ENCODE results near the gene EPHB1.

Gene EPHB1

GRCh38 chr3:134918441-134918840, 123.4 kb downstream of the EPHB1 start:
- DNase-seq = no peak

DNA sequence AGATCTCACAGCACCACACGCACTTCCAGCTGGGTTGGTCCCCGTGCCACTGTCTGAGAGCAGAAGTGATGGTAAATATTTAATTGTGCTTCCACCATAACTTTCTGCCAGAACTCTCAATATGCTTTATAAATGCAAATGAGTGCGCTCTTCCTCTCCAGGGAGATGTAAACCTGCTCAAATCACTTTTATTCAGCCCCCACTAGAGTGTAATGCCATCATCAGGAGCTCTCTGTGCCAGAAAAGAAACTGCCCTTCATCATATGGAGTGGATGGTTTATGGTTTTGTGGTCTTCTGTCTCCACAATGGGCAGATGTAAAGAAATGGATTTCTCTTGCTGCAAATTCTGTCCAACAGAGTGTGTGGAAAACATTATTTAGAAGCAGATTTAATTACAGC, 127.0 kb downstream of the EPHB1 start:
- DNase-seq = no peak

DNA sequence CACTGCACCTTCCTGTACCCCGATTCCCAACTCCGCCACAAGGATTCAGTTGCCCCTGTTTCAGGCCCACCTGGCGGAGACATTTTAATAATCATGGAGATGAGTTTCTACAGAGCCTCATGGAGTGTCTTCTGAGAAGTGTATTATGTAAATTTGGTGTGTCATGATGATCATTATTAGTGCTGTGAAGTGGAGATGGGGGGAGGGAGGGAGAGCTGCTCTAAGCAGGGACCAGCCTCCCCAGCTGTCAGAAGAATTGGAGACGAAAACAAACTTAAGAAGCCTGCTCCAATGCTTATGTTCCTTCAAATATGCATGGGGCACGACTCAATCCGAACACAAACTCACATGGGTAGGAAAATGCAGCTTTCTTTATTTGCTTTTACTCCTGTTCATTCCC, 127.8 kb downstream of the EPHB1 start:
- no peak for DNase-seq

GRCh38 chr3:134923286-134923685, 128.2 kb downstream of the EPHB1 start:
- DNase-seq = no peak

DNA sequence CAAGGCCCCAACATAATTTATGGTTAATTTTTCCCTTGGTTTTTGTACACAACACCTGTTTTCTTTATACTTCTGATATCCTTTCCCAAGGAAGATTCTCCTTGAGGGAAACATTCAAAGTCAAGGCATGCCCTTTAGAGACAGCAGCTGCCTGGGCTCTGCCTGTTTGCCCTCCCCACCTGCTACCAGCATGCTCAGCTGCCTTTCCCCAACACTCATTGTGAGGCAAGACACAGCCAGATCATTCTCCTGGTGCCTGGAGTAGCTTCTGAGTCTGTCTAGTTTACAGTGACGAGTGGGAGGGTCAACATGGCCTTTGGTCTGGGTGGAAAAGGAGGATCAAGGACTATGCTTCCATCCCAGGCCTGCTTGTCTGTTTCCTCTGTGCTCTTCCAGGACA, 132.5 kb downstream of the EPHB1 start:
- no peak for DNase-seq

DNA sequence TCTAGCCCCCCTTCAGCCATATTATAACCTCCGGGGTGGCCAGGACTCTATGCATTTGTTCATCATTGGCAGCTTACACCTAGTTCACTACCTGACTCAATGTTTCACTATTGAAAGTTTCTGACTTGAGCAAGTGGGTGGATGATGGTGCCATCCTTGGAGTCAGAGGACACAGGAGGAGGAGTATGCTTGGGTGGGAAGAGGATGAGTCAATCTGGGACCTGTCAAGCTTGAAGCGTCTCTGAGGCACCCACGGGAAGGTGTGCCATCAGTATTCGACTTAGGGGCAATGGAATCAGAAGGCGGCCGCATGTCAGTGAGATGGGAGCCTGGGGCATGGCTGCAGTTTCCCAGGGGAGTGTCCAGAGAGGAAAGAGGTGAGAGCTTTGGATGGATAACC, 133.3 kb downstream of the EPHB1 start:
- no peak for DNase-seq

- no peak for DNase-seq
These were observed 133.8 kb downstream of the EPHB1 start for GRCh38 chr3:134928819-134929218.

- no peak for DNase-seq
These were observed 134.9 kb downstream of the EPHB1 start for GRCh38 chr3:134929976-134930375.

GRCh38 chr3:134931045-134931785, 136.2 kb downstream of the EPHB1 start:
- no peak for DNase-seq

GRCh38 chr3:134932035-134932434, 137.0 kb downstream of the EPHB1 start:
- no peak for DNase-seq

DNA sequence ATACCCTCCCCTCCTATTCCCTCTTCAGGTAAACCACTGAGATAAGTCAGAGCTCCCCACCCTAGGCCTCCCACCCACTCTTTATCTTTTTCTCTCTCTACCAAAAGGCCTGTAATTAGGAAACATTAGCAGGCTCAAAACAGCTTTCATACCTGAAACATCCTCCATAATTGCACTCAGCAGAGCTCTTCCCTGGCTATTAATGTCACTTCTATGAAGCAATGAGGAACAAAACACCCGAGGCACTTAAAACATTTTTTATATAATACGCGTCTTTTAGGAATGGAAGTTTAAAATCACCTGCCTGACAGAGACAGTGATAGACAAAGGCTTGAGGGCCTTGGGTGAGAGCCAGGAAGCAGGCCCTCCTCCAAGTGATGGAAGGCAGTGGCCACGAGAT, 138.9 kb downstream of the EPHB1 start:
- no peak for DNase-seq

- no peak for DNase-seq
These were observed 139.9 kb downstream of the EPHB1 start for GRCh38 chr3:134934933-134935332.

GRCh38 chr3:134937256-134938028, 142.4 kb downstream of the EPHB1 start:
- DNase-seq = peak; percentile 18

- DNase-seq = no peak
These were observed 143.0 kb downstream of the EPHB1 start for GRCh38 chr3:134938029-134938525.

DNA sequence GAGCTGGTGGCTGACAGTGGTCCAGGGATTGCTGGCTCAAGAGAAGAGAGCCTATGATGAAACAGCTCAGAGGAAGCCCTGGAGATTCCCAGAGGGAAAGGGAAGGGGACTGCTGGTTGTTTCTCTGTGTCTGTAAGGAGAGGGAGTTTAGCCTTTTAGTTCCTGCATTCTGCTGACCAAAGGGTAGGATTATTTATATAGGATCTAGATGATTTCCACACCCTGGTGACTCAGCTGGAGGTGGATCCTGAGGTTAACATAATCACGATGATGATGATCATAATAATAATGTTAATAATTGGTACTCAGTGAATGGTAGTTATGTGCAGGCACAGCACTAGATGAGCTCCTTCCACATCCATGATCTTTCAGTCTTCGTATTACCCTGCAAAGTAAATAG, 144.9 kb downstream of the EPHB1 start:
- no peak for DNase-seq

GRCh38 chr3:134941820-134942219, 146.8 kb downstream of the EPHB1 start:
- DNase-seq = no peak

- DNase-seq = no peak
These were observed 149.4 kb downstream of the EPHB1 start for GRCh38 chr3:134944429-134944828.

GRCh38 chr3:134949150-134949549, 154.1 kb downstream of the EPHB1 start:
- DNase-seq = no peak

GRCh38 chr3:134952371-134952770, 157.3 kb downstream of the EPHB1 start:
- no peak for DNase-seq

DNA sequence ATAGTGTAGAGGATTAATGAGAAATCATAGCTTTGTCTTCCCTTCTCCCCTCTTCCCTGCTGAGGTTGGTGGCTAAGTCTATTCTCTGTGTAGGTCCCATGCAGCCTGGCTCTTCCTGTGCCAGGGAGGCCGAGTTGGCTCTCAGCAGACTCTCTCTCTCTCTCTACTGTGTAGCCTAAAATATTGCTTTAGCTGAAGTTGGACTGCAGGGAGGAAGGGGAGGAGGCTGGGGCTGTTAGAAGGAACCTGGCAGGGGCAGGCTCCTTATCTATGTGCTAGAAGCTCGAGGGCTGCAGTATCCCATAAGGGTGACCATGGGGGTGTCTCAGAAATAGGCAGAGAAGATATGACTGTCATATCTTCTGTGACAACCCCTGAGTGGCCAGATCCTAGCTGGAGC, 160.8 kb downstream of the EPHB1 start:
- no peak for DNase-seq

- no peak for DNase-seq
These were observed 161.3 kb downstream of the EPHB1 start for GRCh38 chr3:134956395-134956794.

GRCh38 chr3:134956844-134957243, 161.8 kb downstream of the EPHB1 start:
- DNase-seq = no peak

- DNase-seq = no peak
These were observed 164.5 kb downstream of the EPHB1 start for GRCh38 chr3:134959516-134959915.

- DNase-seq = no peak
These were observed 169.2 kb downstream of the EPHB1 start for GRCh38 chr3:134964226-134964625.

Measured in NCI-H510A (cell line).